DND-41 (cell line): Measurements from ENCODE around the gene FOXN1.

ENCODE experiments used
- ATAC-seq: fragments of 200-7000 bp; cut with Tn5 transposase; 3 replicates; pipeline ENCODE4 v1.9.1; 2021; ENCODE audit warnings: low read depth; ENCODE audit not compliant: insufficient read depth
- DNase-seq: peaks from one replicate; pipeline ENCODE4 v3.0.0-alpha.2; 2020
- H2AFZ ChIP-seq: 2 replicates; pipeline ENCODE4 v1.6.0; 2012; ENCODE audit warnings: low read depth, low read length
- H3K27ac ChIP-seq: 2 replicates; pipeline ENCODE4 v1.5.1; 2012; ENCODE audit warnings: low read length, inconsistent platforms
- H3K27me3 ChIP-seq: fragments of 200-600 bp; sonication (generic); 2 replicates; pipeline ENCODE4 v1.6.0; 2012; ENCODE audit warnings: low read length, mild to moderate bottlenecking, inconsistent platforms; ENCODE audit not compliant: insufficient read depth, poor library complexity
- H3K36me3 ChIP-seq: 2 replicates; pipeline ENCODE4 v1.5.1; 2012; ENCODE audit warnings: low read length, inconsistent platforms; ENCODE audit not compliant: insufficient read depth
- H3K4me1 ChIP-seq: 2 replicates; pipeline ENCODE4 v1.5.1; 2012; ENCODE audit warnings: mild to moderate bottlenecking, low read length; ENCODE audit not compliant: insufficient read depth
- H3K4me2 ChIP-seq: 2 replicates; pipeline ENCODE4 v1.6.0; 2012; ENCODE audit warnings: mild to moderate bottlenecking, moderate library complexity, low read length, inconsistent platforms; ENCODE audit not compliant: insufficient read depth
- H3K4me3 ChIP-seq, 2 experiments: fragments of 200-600 bp in 1 of 2; shearing (Covaris generic) in 1 of 2; 2 replicates each; pipeline ENCODE4 v1.5.1; 2012 to 2016; ENCODE audit warnings: inconsistent platforms in 2 of 2, low read length in 2 of 2, mild to moderate bottlenecking in 2 of 2, low read depth in 1 of 2, moderate library complexity in 1 of 2
- H3K79me2 ChIP-seq: 2 replicates; pipeline ENCODE4 v1.6.0; 2012; ENCODE audit warnings: low read length, inconsistent platforms; ENCODE audit not compliant: insufficient read depth
- H3K9ac ChIP-seq: 2 replicates; pipeline ENCODE4 v1.6.0; 2012; ENCODE audit warnings: low read depth, mild to moderate bottlenecking, inconsistent platforms, low read length, moderate library complexity
- H3K9me3 ChIP-seq: 2 replicates; pipeline ENCODE4 v1.5.1; 2012; ENCODE audit warnings: low read length, moderate library complexity, mild to moderate bottlenecking, inconsistent platforms; ENCODE audit not compliant: insufficient read depth, severe bottlenecking
- H4K20me1 ChIP-seq: 2 replicates; pipeline ENCODE4 v1.6.0; 2012; ENCODE audit warnings: low read length; ENCODE audit not compliant: insufficient read depth
- EZH2 ChIP-seq: IDR thresholded peaks from 3 replicates; pipeline ENCODE4 v1.6.1; 2012; ENCODE audit warnings: borderline replicate concordance, low read depth, mild to moderate bottlenecking, moderate library complexity, low read length, inconsistent platforms; ENCODE audit not compliant: severe bottlenecking
- TF ChIP-seq, protein P1 (sequence below): IDR thresholded peaks from 2 replicates; pipeline ENCODE4 v1.5.1; 2012; ENCODE audit warnings: borderline replicate concordance, low read length, moderate library complexity, mild to moderate bottlenecking; ENCODE audit not compliant: poor library complexity, severe bottlenecking; ENCODE audit errors: extremely low read depth

Gene FOXN1

DNA sequence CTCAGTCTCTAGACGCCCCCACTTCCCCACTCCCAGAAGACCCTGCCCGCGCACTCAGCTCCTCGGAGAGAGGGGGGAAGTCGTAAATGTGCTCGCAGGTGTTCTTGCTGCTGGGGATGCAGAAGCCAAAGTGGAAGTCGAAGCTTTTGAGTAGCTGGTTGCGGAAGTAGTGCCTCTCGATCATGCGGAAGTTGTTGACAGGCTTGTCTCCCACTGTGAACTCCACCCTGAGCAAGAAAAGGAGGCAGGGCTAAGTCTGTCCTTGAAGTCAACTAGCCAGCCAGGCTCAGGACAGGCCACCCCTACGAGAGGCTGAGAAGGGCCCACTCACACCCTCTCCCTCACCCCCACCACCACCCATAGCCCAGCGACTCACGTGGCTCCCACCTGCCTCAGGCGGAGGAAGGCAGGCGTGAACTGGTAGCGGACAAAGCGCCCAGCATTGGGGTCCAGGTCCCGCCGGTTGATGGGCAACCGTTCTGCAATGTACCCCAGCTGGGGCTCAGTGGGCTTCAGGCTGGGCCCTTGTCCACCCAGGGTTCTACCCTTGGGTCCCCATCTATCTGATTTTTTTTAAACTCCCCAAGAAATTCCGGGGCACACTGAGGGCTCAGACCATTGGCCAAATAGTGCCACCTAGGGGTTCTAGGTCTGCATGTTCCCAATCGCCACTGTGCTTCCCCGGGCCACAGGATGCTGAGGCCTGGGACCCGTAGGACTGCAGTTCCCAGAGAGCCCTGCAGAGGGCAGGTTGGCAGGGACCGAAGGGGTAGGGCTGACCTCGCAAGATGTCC lies 41.7 kb downstream of the FOXN1 start:
- Histone ChIP-seq H3K36me3 (0 out of 2 replicates have a peak, but pooled peaks cover 6% of the 10 kb centered on the region), H3K9ac (no peak overlapping the region), H3K9me3 (no peaks in the 10 kb centered on the region), H3K4me1 (peaks cover 32% of the 10 kb centered on the region), H2AFZ (no peak overlapping the region), H3K79me2 (no peaks in the 10 kb centered on the region), H3K4me2 (no peak overlapping the region), H3K4me3 (no peak overlapping the region), H4K20me1 (0 out of 2 replicates have a peak, but pooled peaks cover 11% of the 10 kb centered on the region), H3K27ac (no peak overlapping the region), H3K27me3 (no peaks in the 10 kb centered on the region)
- ATAC-seq (peak; percentile 34; the same call in 2 of the 3 replicates), DNase-seq (peak; percentile 58)
- no peak for TF ChIP-seq EZH2
- TF ChIP-seq, protein P1, sequence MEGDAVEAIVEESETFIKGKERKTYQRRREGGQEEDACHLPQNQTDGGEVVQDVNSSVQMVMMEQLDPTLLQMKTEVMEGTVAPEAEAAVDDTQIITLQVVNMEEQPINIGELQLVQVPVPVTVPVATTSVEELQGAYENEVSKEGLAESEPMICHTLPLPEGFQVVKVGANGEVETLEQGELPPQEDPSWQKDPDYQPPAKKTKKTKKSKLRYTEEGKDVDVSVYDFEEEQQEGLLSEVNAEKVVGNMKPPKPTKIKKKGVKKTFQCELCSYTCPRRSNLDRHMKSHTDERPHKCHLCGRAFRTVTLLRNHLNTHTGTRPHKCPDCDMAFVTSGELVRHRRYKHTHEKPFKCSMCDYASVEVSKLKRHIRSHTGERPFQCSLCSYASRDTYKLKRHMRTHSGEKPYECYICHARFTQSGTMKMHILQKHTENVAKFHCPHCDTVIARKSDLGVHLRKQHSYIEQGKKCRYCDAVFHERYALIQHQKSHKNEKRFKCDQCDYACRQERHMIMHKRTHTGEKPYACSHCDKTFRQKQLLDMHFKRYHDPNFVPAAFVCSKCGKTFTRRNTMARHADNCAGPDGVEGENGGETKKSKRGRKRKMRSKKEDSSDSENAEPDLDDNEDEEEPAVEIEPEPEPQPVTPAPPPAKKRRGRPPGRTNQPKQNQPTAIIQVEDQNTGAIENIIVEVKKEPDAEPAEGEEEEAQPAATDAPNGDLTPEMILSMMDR, result peak; percentile 85

DNA sequence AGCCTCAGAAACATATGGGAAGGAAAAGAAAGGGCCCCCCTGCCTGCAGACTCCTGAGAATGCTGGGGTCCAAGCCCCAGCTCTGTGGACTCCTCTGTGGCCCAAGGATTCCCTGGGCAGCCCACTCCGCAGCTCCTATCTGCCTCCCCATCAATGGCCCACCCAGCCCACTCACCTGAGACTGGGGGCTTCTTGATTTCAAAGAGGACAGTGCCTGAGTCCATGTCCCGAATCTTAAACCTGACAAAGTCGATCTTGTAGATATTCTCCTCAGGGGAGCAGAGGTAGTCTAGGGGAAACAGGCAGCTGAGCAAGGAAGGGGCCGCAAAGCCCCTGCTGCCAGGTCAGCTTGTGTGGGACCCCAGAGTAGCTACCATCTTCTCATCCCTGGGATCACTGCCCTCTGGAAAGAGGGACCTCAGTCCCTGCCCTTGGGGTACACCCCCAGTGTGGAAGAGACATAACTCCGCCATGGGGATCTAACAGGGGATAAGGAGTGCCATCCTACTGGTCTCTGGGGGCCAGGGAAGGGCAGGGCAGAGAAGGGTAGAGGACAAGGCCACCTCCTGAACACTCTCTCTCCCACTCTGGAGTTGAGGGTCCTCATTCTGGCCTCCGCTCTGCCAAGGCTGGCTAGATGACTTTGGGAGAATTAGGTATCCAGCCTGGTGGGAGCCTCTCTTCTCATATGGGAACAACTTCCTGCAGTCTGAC lies 42.4 kb downstream of the FOXN1 start:
- ATAC-seq (no peak), DNase-seq (no peak)
- H3K9me3 ChIP-seq, result no peaks in the 10 kb centered on the region
- peaks cover 36% of the 10 kb centered on the region for H3K4me1 ChIP-seq
- H3K27me3 ChIP-seq, result no peaks in the 10 kb centered on the region
- no peaks in the 10 kb centered on the region for H3K79me2 ChIP-seq
- no peak overlapping the region for H2AFZ ChIP-seq
- H4K20me1 ChIP-seq, result 0 out of 2 replicates have a peak, but pooled peaks cover 11% of the 10 kb centered on the region
- no peak overlapping the region for H3K4me3 ChIP-seq
- peaks cover 13% of the 10 kb centered on the region for H3K36me3 ChIP-seq
- no peak overlapping the region for H3K27ac ChIP-seq
- H3K9ac ChIP-seq, result no peak overlapping the region
- TF ChIP-seq, protein P1, result no peak
- no peak for TF ChIP-seq EZH2
- H3K4me2 ChIP-seq, result no peak overlapping the region

DNA sequence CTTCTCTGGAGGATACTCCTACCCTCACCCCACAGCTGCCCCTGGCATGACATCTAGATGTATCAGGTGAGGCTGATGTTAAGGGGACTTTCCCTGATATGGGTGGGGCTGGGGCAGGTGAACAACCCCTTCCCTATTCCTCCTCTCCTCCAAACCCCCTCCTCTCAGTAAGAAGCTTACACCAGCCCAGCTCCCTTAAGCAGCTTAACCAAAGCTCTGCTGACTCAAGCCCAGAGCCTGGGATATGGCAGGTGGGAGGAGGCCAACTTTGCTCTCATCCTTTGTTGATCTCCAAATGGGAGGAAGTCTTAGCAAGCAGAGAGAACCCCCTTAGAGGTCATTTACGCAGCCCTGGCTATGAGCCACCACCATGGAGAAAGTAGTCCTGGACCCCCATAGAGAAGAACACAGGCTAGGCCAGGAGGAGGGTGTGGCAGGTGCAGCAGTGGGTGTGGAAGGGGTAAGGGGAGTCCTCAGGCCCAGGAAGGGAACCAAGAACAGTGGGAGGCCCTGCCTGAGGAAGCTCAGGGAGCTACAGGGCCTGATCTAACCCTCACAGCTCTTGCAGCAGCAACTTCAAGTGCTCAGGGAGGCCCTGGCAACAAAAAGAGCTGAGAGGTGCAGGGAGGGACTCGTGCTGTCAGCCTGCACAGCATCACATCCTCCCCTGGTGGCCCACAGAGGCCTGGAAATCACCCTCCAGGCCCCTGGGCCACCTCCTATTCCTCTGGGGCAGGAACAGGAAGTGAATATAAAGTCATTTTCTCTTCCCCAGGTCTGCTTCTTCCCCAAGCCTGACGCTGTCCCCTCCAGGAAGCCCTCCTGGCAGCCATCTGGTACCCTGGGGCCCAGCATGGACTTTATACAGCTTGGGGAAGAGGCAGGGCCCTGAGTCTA lies 43.3 kb downstream of the FOXN1 start:
- no peak for TF ChIP-seq EZH2
- TF ChIP-seq, protein P1, result peak; percentile 3
- H3K4me2 ChIP-seq, result no peak overlapping the region; the same call in 1 of the 2 replicates
- no peaks in the 10 kb centered on the region for H3K79me2 ChIP-seq
- peak; percentile 35 for DNase-seq
- 0 out of 2 replicates have a peak, but pooled peaks cover 11% of the 10 kb centered on the region for H4K20me1 ChIP-seq
- no peaks in the 10 kb centered on the region for H3K27me3 ChIP-seq
- H3K36me3 ChIP-seq, result peaks cover 22% of the 10 kb centered on the region
- no peak overlapping the region for H3K27ac ChIP-seq
- H3K4me3 ChIP-seq, result no peak overlapping the region
- H2AFZ ChIP-seq, result no peak overlapping the region
- H3K9ac ChIP-seq, result no peak overlapping the region
- no peaks in the 10 kb centered on the region for H3K9me3 ChIP-seq
- H3K4me1 ChIP-seq, result peaks cover 36% of the 10 kb centered on the region
- no peak for ATAC-seq
